GM12864 (cell line): ENCODE measurements around the gene ZBTB16.

ENCODE experiments used
- DNase-seq: peaks from one replicate; pipeline ENCODE4 v3.0.0-alpha.2; 2011; ENCODE audit warnings: low read depth
- H3K4me3 ChIP-seq: 2 replicates; pipeline ENCODE4 v1.5.1; 2011; ENCODE audit warnings: mild to moderate bottlenecking, low read depth, low read length, control low read depth
- CTCF ChIP-seq: IDR thresholded peaks from 2 replicates; pipeline ENCODE4 v1.5.1; 2011; ENCODE audit warnings: low read depth, mild to moderate bottlenecking, moderate library complexity, low read length, control low read depth, inconsistent platforms; ENCODE audit errors: missing control alignments

ZBTB16 gene

GRCh38 chr11:114052160-114052559 is 7.4 kb upstream of the ZBTB16 start:
- no peak for DNase-seq
- no peak for TF ChIP-seq CTCF
- no peak overlapping the region for H3K4me3 ChIP-seq

GRCh38 chr11:114053406-114053805 is 6.1 kb upstream of the ZBTB16 start:
- DNase-seq = no peak
- H3K4me3 ChIP-seq = no peak overlapping the region
- no peak for TF ChIP-seq CTCF

GRCh38 chr11:114054806-114055205 is 4.7 kb upstream of the ZBTB16 start:
- DNase-seq = no peak
- no peak for TF ChIP-seq CTCF
- no peak overlapping the region for H3K4me3 ChIP-seq

GRCh38 chr11:114056409-114056808 is 3.1 kb upstream of the ZBTB16 start:
- no peak for TF ChIP-seq CTCF
- H3K4me3 ChIP-seq = no peak overlapping the region
- no peak for DNase-seq

GRCh38 chr11:114057147-114057546 is 2.4 kb upstream of the ZBTB16 start:
- no peak overlapping the region for H3K4me3 ChIP-seq
- TF ChIP-seq CTCF = no peak
- DNase-seq = no peak

- no peak for TF ChIP-seq CTCF
- H3K4me3 ChIP-seq = no peak overlapping the region
- no peak for DNase-seq
Measured at GRCh38 chr11:114057605-114058004, 1.9 kb upstream of the ZBTB16 start.

GRCh38 chr11:114058026-114058706 is 1.3 kb upstream of the ZBTB16 start:
- no peak for DNase-seq
- no peak overlapping the region for H3K4me3 ChIP-seq
- no peak for TF ChIP-seq CTCF
